HepG2 (cell line): Measurements from ENCODE around the gene C2CD3.

Source experiments
- BHLHE40 ChIP-seq: IDR thresholded peaks from 2 replicates; pipeline ENCODE4 v1.6.1; 2011; ENCODE audit warnings: low read length, improper control_type of control experiment
- POLR2AphosphoS5 ChIP-seq: IDR thresholded peaks from 2 replicates; pipeline ENCODE4 v1.6.1; 2012; ENCODE audit warnings: low read depth, low read length
- ZNF224 ChIP-seq: sonication (generic); formaldehyde crosslinking; IDR thresholded peaks from 2 replicates; pipeline ENCODE4 v1.5.0; 2020; ENCODE audit warnings: mild to moderate bottlenecking, missing genetic modification reagents
- ZNF737 ChIP-seq: sonication (generic); formaldehyde crosslinking; IDR thresholded peaks from 2 replicates; pipeline ENCODE4 v1.5.0; 2020; ENCODE audit warnings: missing genetic modification reagents, mild to moderate bottlenecking, borderline replicate concordance
- TF ChIP-seq, protein P1 (sequence below): sonication (generic); formaldehyde crosslinking; IDR thresholded peaks from 2 replicates; pipeline ENCODE4 v1.5.1; 2020; ENCODE audit warnings: mild to moderate bottlenecking, missing genetic modification reagents, borderline replicate concordance
- TF ChIP-seq, protein P2 (sequence below): IDR thresholded peaks from 2 replicates; pipeline ENCODE4 v1.6.1; 2018; ENCODE audit warnings: missing genetic modification reagents

DNA sequence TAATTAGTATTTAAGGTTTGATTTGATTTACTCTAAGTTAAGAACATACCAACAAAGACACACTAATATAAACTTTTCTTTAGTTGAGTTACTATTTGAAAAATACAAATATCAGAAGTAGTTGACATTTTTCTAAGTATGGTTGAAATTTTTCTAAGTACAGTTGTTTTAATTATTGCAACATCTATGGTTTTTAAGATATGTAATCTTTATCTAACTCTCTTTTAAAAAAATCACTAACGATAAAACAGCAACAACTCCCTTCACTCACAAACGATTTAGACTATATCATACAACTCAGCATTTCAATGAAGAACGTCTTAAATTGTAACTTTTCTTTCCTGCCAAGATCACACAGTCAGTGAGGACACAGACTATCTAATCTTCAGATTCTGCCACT, 2.0 kb downstream of the C2CD3 start:
- TF ChIP-seq ZNF737 (CRISPR knock-in tag), result no peak
- TF ChIP-seq ZNF224, result no peak
- TF ChIP-seq, protein P1, sequence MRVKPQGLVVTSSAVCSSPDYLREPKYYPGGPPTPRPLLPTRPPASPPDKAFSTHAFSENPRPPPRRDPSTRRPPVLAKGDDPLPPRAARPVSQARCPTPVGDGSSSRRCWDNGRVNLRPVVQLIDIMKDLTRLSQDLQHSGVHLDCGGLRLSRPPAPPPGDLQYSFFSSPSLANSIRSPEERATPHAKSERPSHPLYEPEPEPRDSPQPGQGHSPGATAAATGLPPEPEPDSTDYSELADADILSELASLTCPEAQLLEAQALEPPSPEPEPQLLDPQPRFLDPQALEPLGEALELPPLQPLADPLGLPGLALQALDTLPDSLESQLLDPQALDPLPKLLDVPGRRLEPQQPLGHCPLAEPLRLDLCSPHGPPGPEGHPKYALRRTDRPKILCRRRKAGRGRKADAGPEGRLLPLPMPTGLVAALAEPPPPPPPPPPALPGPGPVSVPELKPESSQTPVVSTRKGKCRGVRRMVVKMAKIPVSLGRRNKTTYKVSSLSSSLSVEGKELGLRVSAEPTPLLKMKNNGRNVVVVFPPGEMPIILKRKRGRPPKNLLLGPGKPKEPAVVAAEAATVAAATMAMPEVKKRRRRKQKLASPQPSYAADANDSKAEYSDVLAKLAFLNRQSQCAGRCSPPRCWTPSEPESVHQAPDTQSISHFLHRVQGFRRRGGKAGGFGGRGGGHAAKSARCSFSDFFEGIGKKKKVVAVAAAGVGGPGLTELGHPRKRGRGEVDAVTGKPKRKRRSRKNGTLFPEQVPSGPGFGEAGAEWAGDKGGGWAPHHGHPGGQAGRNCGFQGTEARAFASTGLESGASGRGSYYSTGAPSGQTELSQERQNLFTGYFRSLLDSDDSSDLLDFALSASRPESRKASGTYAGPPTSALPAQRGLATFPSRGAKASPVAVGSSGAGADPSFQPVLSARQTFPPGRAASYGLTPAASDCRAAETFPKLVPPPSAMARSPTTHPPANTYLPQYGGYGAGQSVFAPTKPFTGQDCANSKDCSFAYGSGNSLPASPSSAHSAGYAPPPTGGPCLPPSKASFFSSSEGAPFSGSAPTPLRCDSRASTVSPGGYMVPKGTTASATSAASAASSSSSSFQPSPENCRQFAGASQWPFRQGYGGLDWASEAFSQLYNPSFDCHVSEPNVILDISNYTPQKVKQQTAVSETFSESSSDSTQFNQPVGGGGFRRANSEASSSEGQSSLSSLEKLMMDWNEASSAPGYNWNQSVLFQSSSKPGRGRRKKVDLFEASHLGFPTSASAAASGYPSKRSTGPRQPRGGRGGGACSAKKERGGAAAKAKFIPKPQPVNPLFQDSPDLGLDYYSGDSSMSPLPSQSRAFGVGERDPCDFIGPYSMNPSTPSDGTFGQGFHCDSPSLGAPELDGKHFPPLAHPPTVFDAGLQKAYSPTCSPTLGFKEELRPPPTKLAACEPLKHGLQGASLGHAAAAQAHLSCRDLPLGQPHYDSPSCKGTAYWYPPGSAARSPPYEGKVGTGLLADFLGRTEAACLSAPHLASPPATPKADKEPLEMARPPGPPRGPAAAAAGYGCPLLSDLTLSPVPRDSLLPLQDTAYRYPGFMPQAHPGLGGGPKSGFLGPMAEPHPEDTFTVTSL (CRISPR knock-in tag), result no peak
- no peak for TF ChIP-seq POLR2AphosphoS5
- TF ChIP-seq, protein P2, sequence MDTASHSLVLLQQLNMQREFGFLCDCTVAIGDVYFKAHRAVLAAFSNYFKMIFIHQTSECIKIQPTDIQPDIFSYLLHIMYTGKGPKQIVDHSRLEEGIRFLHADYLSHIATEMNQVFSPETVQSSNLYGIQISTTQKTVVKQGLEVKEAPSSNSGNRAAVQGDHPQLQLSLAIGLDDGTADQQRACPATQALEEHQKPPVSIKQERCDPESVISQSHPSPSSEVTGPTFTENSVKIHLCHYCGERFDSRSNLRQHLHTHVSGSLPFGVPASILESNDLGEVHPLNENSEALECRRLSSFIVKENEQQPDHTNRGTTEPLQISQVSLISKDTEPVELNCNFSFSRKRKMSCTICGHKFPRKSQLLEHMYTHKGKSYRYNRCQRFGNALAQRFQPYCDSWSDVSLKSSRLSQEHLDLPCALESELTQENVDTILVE (CRISPR knock-in tag), result no peak
- TF ChIP-seq BHLHE40, result no peak
